ENCODE data around the gene WDR48.
A peak's percentile ranks its signal among the peaks of the same experiment; 100 is the strongest.

WDR48 gene

GRCh38 chr3:39028546-39028945 lies 23.3 kb upstream of the WDR48 start:
- no peaks in the 10 kb centered on the region for H3K27me3 ChIP-seq (ENCODE audit: control insufficient read depth, insufficient read depth, low read length)
- no peaks in the 10 kb centered on the region for H3K36me3 ChIP-seq (ENCODE audit: control insufficient read depth, insufficient read depth, low read length)
- H3K4me2 ChIP-seq (ENCODE audit: low read length), result no peak overlapping the region
- H3K4me3 ChIP-seq (ENCODE audit: low read depth, low read length), result no peak overlapping the region
- H2AFZ ChIP-seq, result no peak overlapping the region
- no peaks in the 10 kb centered on the region for H3K79me2 ChIP-seq
- no peaks in the 10 kb centered on the region for H3K9me3 ChIP-seq (ENCODE audit: control insufficient read depth, low read length)
- H3K4me1 ChIP-seq, result no peaks in the 10 kb centered on the region
- H3K9ac ChIP-seq, result no peak overlapping the region
- no peak overlapping the region for H3K27ac ChIP-seq
- TF ChIP-seq CTCF (IDR thresholded peaks at IDR 0.05), result no peak

GRCh38 chr3:39029556-39029955 lies 22.3 kb upstream of the WDR48 start:
- Histone ChIP-seq H3K79me2 (no peaks in the 10 kb centered on the region), H3K9me3 (ENCODE audit: control insufficient read depth, low read length) (no peaks in the 10 kb centered on the region), H3K27me3 (ENCODE audit: control insufficient read depth, insufficient read depth, low read length) (no peaks in the 10 kb centered on the region), H2AFZ (no peak overlapping the region), H3K9ac (no peak overlapping the region), H3K27ac (no peak overlapping the region), H3K4me2 (ENCODE audit: low read length) (no peak overlapping the region), H3K4me3 (ENCODE audit: low read depth, low read length) (no peak overlapping the region), H3K4me1 (no peaks in the 10 kb centered on the region), H3K36me3 (ENCODE audit: control insufficient read depth, insufficient read depth, low read length) (no peaks in the 10 kb centered on the region)
- no peak for TF ChIP-seq CTCF (IDR thresholded peaks at IDR 0.05)

GRCh38 chr3:39038165-39038564 lies 13.7 kb upstream of the WDR48 start:
- H3K79me2 ChIP-seq, result no peaks in the 10 kb centered on the region
- no peak overlapping the region for H3K4me2 ChIP-seq (ENCODE audit: low read length)
- H3K4me1 ChIP-seq, result no peaks in the 10 kb centered on the region
- no peak overlapping the region for H3K9ac ChIP-seq
- H2AFZ ChIP-seq, result no peak overlapping the region
- H3K4me3 ChIP-seq (ENCODE audit: low read depth, low read length), result no peak overlapping the region
- H3K27me3 ChIP-seq (ENCODE audit: control insufficient read depth, insufficient read depth, low read length), result no peaks in the 10 kb centered on the region
- H3K9me3 ChIP-seq (ENCODE audit: control insufficient read depth, low read length), result no peaks in the 10 kb centered on the region
- no peaks in the 10 kb centered on the region for H3K36me3 ChIP-seq (ENCODE audit: control insufficient read depth, insufficient read depth, low read length)
- H3K27ac ChIP-seq, result no peak overlapping the region
- no peak for TF ChIP-seq CTCF (IDR thresholded peaks at IDR 0.05)

GRCh38 chr3:39050029-39050428 lies 1.8 kb upstream of the WDR48 start:
- Histone ChIP-seq H3K9me3 (ENCODE audit: control insufficient read depth, low read length) (no peaks in the 10 kb centered on the region), H3K27me3 (ENCODE audit: control insufficient read depth, insufficient read depth, low read length) (no peaks in the 10 kb centered on the region), H3K9ac (no peak overlapping the region), H3K79me2 (peaks cover 11% of the 10 kb centered on the region), H3K4me3 (ENCODE audit: low read depth, low read length) (no peak overlapping the region), H2AFZ (no peak overlapping the region), H3K27ac (no peak overlapping the region), H3K36me3 (ENCODE audit: control insufficient read depth, insufficient read depth, low read length) (no peaks in the 10 kb centered on the region), H3K4me2 (ENCODE audit: low read length) (no peak overlapping the region), H3K4me1 (peaks cover 5% of the 10 kb centered on the region)
- no peak for TF ChIP-seq CTCF (IDR thresholded peaks at IDR 0.05)

- Histone ChIP-seq H3K9ac (peak overlapping the region; percentile 84), H3K36me3 (ENCODE audit: control insufficient read depth, insufficient read depth, low read length) (no peaks in the 10 kb centered on the region), H3K27me3 (ENCODE audit: control insufficient read depth, insufficient read depth, low read length) (no peaks in the 10 kb centered on the region), H3K79me2 (peaks cover 14% of the 10 kb centered on the region), H3K9me3 (ENCODE audit: control insufficient read depth, low read length) (no peaks in the 10 kb centered on the region), H3K27ac (peak overlapping the region; percentile 90), H3K4me1 (peaks cover 5% of the 10 kb centered on the region), H2AFZ (peak overlapping the region; percentile 98), H3K4me2 (ENCODE audit: low read length) (peak overlapping the region; percentile 65), H3K4me3 (ENCODE audit: low read depth, low read length) (peak overlapping the region; percentile 72)
- no peak for TF ChIP-seq CTCF (IDR thresholded peaks at IDR 0.05)
Measured at GRCh38 chr3:39052583-39052982, 767 bp downstream of the WDR48 start.
